Measurements from ENCODE around the gene P2RY8.

- TF ChIP-seq REST (IDR thresholded peaks at IDR 0.05; ENCODE audit: insufficient read depth in 1 of 2, low read depth in 2 of 2, low read length in 2 of 2) (no peak), POLR2AphosphoS5 (IDR thresholded peaks at IDR 0.05; ENCODE audit: low read depth, low read length) (peak; percentile 37; the same call in 1 of the 2 replicates)
Measured at GRCh38 chrX:1416965-1417760, 119.8 kb downstream of the P2RY8 start.
